Heart right ventricle (tissue), 16 donors: ENCODE results near the gene TSGA10. TPM values are rescaled to one million over a fixed set of nuclear protein-coding genes. Genes with fewer than 3 reads are reported as not detected.

Experiments
- ATAC-seq, 8 donors: fragments of 200-7000 bp; cut with Tn5 transposase; one replicate each; pipeline ENCODE4 v1.9.1; 2020; ENCODE audit warnings: mild to moderate bottlenecking in 8 of 8, moderate library complexity in 8 of 8, moderate number of reproducible peaks in 1 of 8
- DNase-seq, 2 donors: peaks; one replicate each; pipeline ENCODE4 v3.0.0-alpha.2; 2020
- H3K27ac ChIP-seq, 10 donors: fragments of 200-600 bp; sonication (generic) in 2 of 10; one replicate each; pipeline versions ENCODE4 v1.5.0 to v1.8.0; 2020 to 2022; ENCODE audit warnings: mild to moderate bottlenecking in 3 of 10
- H3K27me3 ChIP-seq, 7 donors: fragments of 200-600 bp; one replicate each; pipeline ENCODE4 v1.8.0; 2021 to 2022; ENCODE audit warnings: mild to moderate bottlenecking in 2 of 7
- H3K36me3 ChIP-seq, 9 donors: fragments of 200-600 bp; sonication (generic) in 1 of 9; one replicate each; pipeline versions ENCODE4 v1.5.0 to v1.8.0; 2020 to 2022; ENCODE audit warnings: mild to moderate bottlenecking in 2 of 9
- H3K4me1 ChIP-seq, 9 donors: fragments of 200-600 bp; sonication (generic) in 1 of 9; one replicate each; pipeline versions ENCODE4 v1.5.0 to v1.8.0; 2020 to 2022; ENCODE audit warnings: mild to moderate bottlenecking in 4 of 9
- H3K4me3 ChIP-seq, 10 donors: fragments of 200-600 bp; sonication (generic) in 2 of 10; one replicate each; pipeline versions ENCODE4 v1.5.0 to v1.8.0; 2020 to 2022; ENCODE audit warnings: mild to moderate bottlenecking in 7 of 10, moderate library complexity in 2 of 10
- H3K9me3 ChIP-seq, 11 donors: fragments of 200-600 bp in 10 of 11; sonication (generic) in 2 of 11; one replicate each; pipeline versions ENCODE4 v1.5.0 to v1.8.0; 2013 to 2022; ENCODE audit warnings: mild to moderate bottlenecking in 2 of 11, control low read depth in 1 of 11, moderate library complexity in 1 of 11
- WGBS, 2 donors: extraction: QIAGEN DNeasy Blood & Tissue Kit; methylation state at CpG; one replicate each; pipeline ENCODE4 v1.1.7; 2013; ENCODE audit warnings: inconsistent platforms in 1 of 2; 5-methylcytosine and 5-hydroxymethylcytosine counted together
- intact Hi-C, 10 donors: fragments of 100-400 bp; cut with DNase I; formaldehyde crosslinking; loops; one replicate each; pipeline versions ENCODE4 v1.11.1 to v1.14.2; 2022
- polyA plus RNA-seq, 2 donors: library from polyadenylated mRNA; stranded (reverse); fragments of 200-250 nt; gene quantifications; one replicate each; pipeline ENCODE4 v1.2.3, GENCODE V29; 2013
- total RNA-seq, 10 donors: library from RNA; stranded (reverse); fragmentation: NEBNext Ultra II Directional in 3 of 10; extraction: Animal tissue kit (Norgen Biotek cat#: 25700) in 3 of 10; gene quantifications; one replicate each; pipeline versions ENCODE4 v1.2.1 to v1.2.4, GENCODE V29; 2021 to 2023
- TF ChIP-seq, protein P1 (sequence below), 9 donors: fragments of 200-600 bp; sonication (generic) in 2 of 9; IDR thresholded peaks; one replicate each; pipeline versions ENCODE4 v1.5.0 to v1.8.0; 2021 to 2022; ENCODE audit warnings: antibody characterized with exemption in 9 of 9, mild to moderate bottlenecking in 5 of 9, moderate library complexity in 1 of 9
- donor health status: Arrhythmogenic right ventricular cardiomyopathy.
- donor health status: ischemic (EF 13 %, LVEDD 7.1; RV severe dilation, severe dysfunction).
- donor health status: healthy with polysubstance abuse.
- donor health status: DM: no; HTN: yes; CAD: no.
- donor health status: DM: no; HTN: no; CAD: no.
- donor health status: ischemic (EF 25% LVEDD 6.9; RV normal size, moderate dysfunction).
- donor health status: ischemic (EF 25% LVEDD 5.7; RV mildly dilated, moderate dysfunction).
- donor health status: healthy.
- donor health status: DM: yes; HTN: yes; CAD: no.
- donor health status: Ischemic cardiomyopathy.
- donor health status: ischemic (EF 35%, LVEDD 5.7; RV mildly dilated, moderate dysfunction).
- donor health status: nonischemic (EF 11% LVEDD 7.7; RV severe dilation, severe dysfunction).
- donor health status: DM: yes; HTN: yes; CAD: no.
- donor health status: PGD.
- donor health status: ischemic (EF 29% LVEDD 5.4; RV normal size, mild dysfunction).
- donor health status: nonischemic (EF 23%, LVEDD 6.1; RV moderate dilation, normal function).

TSGA10 gene
- total and polyA plus RNA-seq, 12 donors, result 0.52 to 4.1 (median 2.6) TPM

DNA sequence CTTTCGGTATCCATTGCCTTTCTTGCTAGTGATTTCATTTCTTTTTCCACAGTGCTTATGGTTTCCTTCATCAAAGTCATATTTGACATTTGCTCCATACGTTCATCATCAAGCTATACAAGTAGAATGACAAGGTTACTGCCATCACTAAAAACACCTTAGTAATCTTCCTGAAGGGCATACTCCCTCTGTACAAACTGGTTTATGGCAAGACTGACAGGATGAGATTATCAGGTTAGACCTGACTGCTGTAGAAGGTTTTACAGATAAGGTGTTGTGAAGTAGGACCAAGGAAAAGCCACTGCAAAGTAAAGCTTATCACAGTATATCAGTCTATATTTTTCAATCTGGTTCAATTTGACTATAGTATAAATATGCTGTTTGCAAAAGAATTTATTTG is 50.7 kb downstream of the TSGA10 start:
- TF ChIP-seq, protein P1, sequence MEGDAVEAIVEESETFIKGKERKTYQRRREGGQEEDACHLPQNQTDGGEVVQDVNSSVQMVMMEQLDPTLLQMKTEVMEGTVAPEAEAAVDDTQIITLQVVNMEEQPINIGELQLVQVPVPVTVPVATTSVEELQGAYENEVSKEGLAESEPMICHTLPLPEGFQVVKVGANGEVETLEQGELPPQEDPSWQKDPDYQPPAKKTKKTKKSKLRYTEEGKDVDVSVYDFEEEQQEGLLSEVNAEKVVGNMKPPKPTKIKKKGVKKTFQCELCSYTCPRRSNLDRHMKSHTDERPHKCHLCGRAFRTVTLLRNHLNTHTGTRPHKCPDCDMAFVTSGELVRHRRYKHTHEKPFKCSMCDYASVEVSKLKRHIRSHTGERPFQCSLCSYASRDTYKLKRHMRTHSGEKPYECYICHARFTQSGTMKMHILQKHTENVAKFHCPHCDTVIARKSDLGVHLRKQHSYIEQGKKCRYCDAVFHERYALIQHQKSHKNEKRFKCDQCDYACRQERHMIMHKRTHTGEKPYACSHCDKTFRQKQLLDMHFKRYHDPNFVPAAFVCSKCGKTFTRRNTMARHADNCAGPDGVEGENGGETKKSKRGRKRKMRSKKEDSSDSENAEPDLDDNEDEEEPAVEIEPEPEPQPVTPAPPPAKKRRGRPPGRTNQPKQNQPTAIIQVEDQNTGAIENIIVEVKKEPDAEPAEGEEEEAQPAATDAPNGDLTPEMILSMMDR (IDR thresholded peaks at IDR 0.05), result no peak
- ATAC-seq (no peak), DNase-seq (no peak)
- no peaks in the 10 kb centered on the region for H3K9me3 ChIP-seq
- no peak overlapping the region for H3K27ac ChIP-seq
- H3K4me3 ChIP-seq, result no peak overlapping the region
- H3K27me3 ChIP-seq, result no peaks in the 10 kb centered on the region
- WGBS, 2 donors, result 68 to 69% methylated on average over 2 of the region's 2 CpGs
- no peaks in the 10 kb centered on the region for H3K36me3 ChIP-seq
- intact Hi-C loops, result no loop called here
- H3K4me1 ChIP-seq, result peaks cover 0 to 5% (median 0%) of the 10 kb centered on the region in 9 donors

- ATAC-seq (peak in 1 of 8 donors; percentile 59), DNase-seq (no peak)
- peaks cover 0 to 2% (median 0%) of the 10 kb centered on the region in 9 donors for H3K4me1 ChIP-seq
- 43 to 49% methylated on average over 3 of the region's 3 CpGs for WGBS, 2 donors
- H3K4me3 ChIP-seq, result no peak overlapping the region
- H3K36me3 ChIP-seq, result no peaks in the 10 kb centered on the region
- no peaks in the 10 kb centered on the region for H3K9me3 ChIP-seq
- H3K27ac ChIP-seq, result no peak overlapping the region
- intact Hi-C loops, result no loop called here
- TF ChIP-seq, protein P1 (IDR thresholded peaks at IDR 0.05), result no peak
- no peaks in the 10 kb centered on the region for H3K27me3 ChIP-seq
These were observed 53.0 kb downstream of the TSGA10 start for GRCh38 chr2:99101697-99102096.

DNA sequence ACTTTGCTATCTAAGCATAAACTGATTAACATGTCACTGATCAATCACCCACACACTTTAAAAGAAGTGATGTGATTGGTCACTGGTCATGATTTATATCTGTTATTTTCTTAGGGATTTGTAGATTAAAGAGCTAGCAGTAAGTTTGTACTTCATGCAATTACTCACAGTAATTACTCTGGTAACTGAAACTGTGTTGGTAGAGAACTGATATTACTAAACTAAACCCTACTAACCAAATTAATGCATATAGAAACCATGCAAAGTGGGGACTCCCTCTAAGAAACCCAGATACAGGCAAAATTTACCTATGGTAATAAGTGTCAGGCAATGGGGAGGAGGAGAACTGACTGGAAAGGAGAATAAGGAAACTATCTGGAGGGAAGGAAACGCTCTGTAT is 58.0 kb downstream of the TSGA10 start:
- H3K4me3 ChIP-seq, result no peak overlapping the region
- H3K36me3 ChIP-seq, result no peaks in the 10 kb centered on the region
- no peaks in the 10 kb centered on the region for H3K4me1 ChIP-seq
- WGBS, 2 donors, result 78 to 81% methylated on average over 1 of the region's 1 CpG
- intact Hi-C loops, result no loop called here
- H3K27ac ChIP-seq, result no peak overlapping the region
- H3K27me3 ChIP-seq, result no peaks in the 10 kb centered on the region
- TF ChIP-seq, protein P1 (IDR thresholded peaks at IDR 0.05), result no peak
- ATAC-seq (no peak), DNase-seq (no peak)
- peaks cover 0 to 25% (median 6%) of the 10 kb centered on the region in 11 donors for H3K9me3 ChIP-seq

- intact Hi-C loops, result no loop called here
- H3K36me3 ChIP-seq, result no peaks in the 10 kb centered on the region
- no peak overlapping the region for H3K27ac ChIP-seq
- peaks cover 0 to 6% (median 0%) of the 10 kb centered on the region in 7 donors for H3K27me3 ChIP-seq
- DNase-seq, result no peak
- no peaks in the 10 kb centered on the region for H3K4me1 ChIP-seq
- no peak overlapping the region for H3K4me3 ChIP-seq
- H3K9me3 ChIP-seq, result peaks cover 0 to 3% (median 0%) of the 10 kb centered on the region in 11 donors
- WGBS, 2 donors, result 57 to 74% methylated on average over 1 of the region's 1 CpG
- TF ChIP-seq, protein P1 (IDR thresholded peaks at IDR 0.05), result no peak
- ATAC-seq, result no peak
These were observed 66.7 kb downstream of the TSGA10 start for GRCh38 chr2:99088017-99088416.
